ENCODE results near the gene TXNRD1. TPM values are rescaled to one million over a fixed set of nuclear protein-coding genes. Genes with fewer than 3 reads are reported as not detected.
A peak's percentile ranks its signal among the peaks of the same experiment; 100 is the strongest.
"Not testable (repeated sequence)": the region's sequence is repeated elsewhere in the genome, so short reads cannot be mapped to it uniquely, and the experiment has no call there.

TXNRD1 gene
- total and polyA plus RNA-seq, 5 donors from 2014 or later, result 26.5 to 47.7 (median 34.2) TPM

DNA sequence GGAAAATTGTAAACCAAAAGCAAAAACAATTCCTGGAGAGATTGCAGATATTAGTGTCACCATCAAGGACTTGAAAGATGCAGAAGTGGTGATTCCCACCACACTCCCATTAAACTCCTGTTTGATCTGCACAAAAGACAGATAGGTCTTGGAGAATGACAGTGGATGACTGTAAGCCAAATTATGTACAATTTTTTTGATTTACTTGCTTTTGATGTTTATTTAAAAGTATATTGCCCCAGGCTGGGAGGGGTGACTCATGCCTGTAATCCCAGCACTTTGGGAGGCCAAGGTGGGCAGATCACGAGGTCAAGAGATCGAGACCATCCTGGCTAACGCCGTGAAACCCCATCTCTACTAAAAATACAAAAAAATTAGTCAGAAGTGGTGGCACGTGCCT, 41.8 kb upstream of the TXNRD1 start:
- not testable (repeated sequence) for H3K4me3 Mint-ChIP-seq

DNA sequence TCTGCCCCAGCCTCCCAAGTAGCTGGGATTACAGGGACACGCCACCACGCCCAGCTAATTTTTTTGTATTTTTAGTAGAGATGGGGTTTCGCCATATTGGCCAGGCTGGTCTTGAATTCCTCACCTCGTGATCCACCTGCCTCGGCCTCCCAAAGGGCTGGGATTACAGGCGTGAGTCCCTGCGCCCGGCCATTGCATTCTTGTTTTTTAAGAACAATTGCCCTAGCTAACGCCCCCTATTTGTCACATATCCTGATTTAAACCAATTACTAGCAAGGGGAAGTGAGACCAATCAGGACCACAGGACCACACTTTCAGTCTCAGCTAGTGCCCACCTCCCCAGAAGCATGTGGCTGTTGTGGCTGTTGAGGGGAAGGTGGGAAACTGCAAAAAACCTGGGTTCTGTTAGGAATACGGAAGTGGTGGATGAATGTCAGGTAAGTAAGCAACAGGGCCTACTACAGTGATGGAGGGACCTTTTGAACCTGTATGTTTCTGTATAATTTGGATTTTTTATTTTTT, 39.8 kb upstream of the TXNRD1 start:
- no peak overlapping the region for H3K4me3 ChIP-seq (ENCODE audit: low read depth, low read length)
- no peaks in the 10 kb centered on the region for H3K4me1 Mint-ChIP-seq
- H3K36me3 Mint-ChIP-seq, result no peaks in the 10 kb centered on the region
- DNase-seq (no peak), ATAC-seq (ENCODE audit: low read depth in 2 of 2) (no peak)
- H3K9me3 Mint-ChIP-seq, result peaks cover 0 to 3% (median 0%) of the 10 kb centered on the region in 7 donors
- no peak overlapping the region for H3K4me3 Mint-ChIP-seq
- H3K27ac ChIP-seq (ENCODE audit: insufficient read depth, low read length, poor library complexity, severe bottlenecking), result no peak overlapping the region
- no peaks in the 10 kb centered on the region for H3K36me3 ChIP-seq (ENCODE audit: control insufficient read depth, insufficient read depth, low read length)
- no peaks in the 10 kb centered on the region for H3K4me1 ChIP-seq (ENCODE audit: control insufficient read depth, insufficient read depth, low read length, poor library complexity, severe bottlenecking)
- no peaks in the 10 kb centered on the region for H3K27me3 ChIP-seq (ENCODE audit: control insufficient read depth, insufficient read depth, low read length)
- H3K27me3 Mint-ChIP-seq, result peaks cover 43% of the 10 kb centered on the region
- H3K27ac Mint-ChIP-seq, result no peak overlapping the region
- no peaks in the 10 kb centered on the region for H3K9me3 ChIP-seq (ENCODE audit: control insufficient read depth in 2 of 2, low read length in 2 of 2)

More for the DNA sequence above, 41.8 kb upstream of the TXNRD1 start:
- H3K27me3 ChIP-seq (ENCODE audit: control insufficient read depth, insufficient read depth, low read length); H3K9me3 ChIP-seq (ENCODE audit: control insufficient read depth in 2 of 2, low read length in 2 of 2); H3K4me1 Mint-ChIP-seq; H3K36me3 Mint-ChIP-seq; H3K27ac Mint-ChIP-seq; DNase-seq; H3K36me3 ChIP-seq (ENCODE audit: control insufficient read depth, insufficient read depth, low read length); H3K9me3 Mint-ChIP-seq; H3K4me3 ChIP-seq (ENCODE audit: low read depth, low read length); ATAC-seq (ENCODE audit: low read depth in 2 of 2); H3K4me1 ChIP-seq (ENCODE audit: control insufficient read depth, insufficient read depth, low read length, poor library complexity, severe bottlenecking); H3K27ac ChIP-seq (ENCODE audit: insufficient read depth, low read length, poor library complexity, severe bottlenecking): not testable (repeated sequence)
- peaks cover 37% of the 10 kb centered on the region for H3K27me3 Mint-ChIP-seq

DNA sequence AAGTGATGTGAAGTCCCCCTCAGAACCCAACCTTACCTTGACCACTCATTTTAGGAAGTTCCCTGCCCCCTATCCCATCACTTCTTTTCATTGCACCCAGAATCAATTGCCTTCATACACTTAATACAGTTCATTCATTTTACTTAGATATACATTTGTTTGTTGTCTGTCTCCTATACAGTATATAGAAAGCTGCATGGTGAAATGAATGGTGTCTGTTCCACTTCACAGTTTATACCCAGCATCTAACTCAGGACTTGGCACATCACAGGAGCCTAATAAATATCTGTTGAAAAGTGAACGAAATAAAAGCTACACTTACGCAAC, 38.3 kb upstream of the TXNRD1 start:
- no peaks in the 10 kb centered on the region for H3K4me1 Mint-ChIP-seq
- Histone ChIP-seq H3K9me3 (ENCODE audit: control insufficient read depth in 2 of 2, low read length in 2 of 2) (no peaks in the 10 kb centered on the region), H3K36me3 (ENCODE audit: control insufficient read depth, insufficient read depth, low read length) (no peaks in the 10 kb centered on the region), H3K4me3 (ENCODE audit: low read depth, low read length) (no peak overlapping the region), H3K27me3 (ENCODE audit: control insufficient read depth, insufficient read depth, low read length) (no peaks in the 10 kb centered on the region), H3K27ac (ENCODE audit: insufficient read depth, low read length, poor library complexity, severe bottlenecking) (no peak overlapping the region), H3K4me1 (ENCODE audit: control insufficient read depth, insufficient read depth, low read length, poor library complexity, severe bottlenecking) (no peaks in the 10 kb centered on the region)
- H3K4me3 Mint-ChIP-seq, result no peak overlapping the region
- no peak overlapping the region for H3K27ac Mint-ChIP-seq
- H3K9me3 Mint-ChIP-seq, result peaks cover 0 to 3% (median 0%) of the 10 kb centered on the region in 7 donors
- no peak for DNase-seq
- H3K27me3 Mint-ChIP-seq, result peaks cover 45% of the 10 kb centered on the region
- no peak for ATAC-seq (ENCODE audit: low read depth in 2 of 2)
- no peaks in the 10 kb centered on the region for H3K36me3 Mint-ChIP-seq

DNA sequence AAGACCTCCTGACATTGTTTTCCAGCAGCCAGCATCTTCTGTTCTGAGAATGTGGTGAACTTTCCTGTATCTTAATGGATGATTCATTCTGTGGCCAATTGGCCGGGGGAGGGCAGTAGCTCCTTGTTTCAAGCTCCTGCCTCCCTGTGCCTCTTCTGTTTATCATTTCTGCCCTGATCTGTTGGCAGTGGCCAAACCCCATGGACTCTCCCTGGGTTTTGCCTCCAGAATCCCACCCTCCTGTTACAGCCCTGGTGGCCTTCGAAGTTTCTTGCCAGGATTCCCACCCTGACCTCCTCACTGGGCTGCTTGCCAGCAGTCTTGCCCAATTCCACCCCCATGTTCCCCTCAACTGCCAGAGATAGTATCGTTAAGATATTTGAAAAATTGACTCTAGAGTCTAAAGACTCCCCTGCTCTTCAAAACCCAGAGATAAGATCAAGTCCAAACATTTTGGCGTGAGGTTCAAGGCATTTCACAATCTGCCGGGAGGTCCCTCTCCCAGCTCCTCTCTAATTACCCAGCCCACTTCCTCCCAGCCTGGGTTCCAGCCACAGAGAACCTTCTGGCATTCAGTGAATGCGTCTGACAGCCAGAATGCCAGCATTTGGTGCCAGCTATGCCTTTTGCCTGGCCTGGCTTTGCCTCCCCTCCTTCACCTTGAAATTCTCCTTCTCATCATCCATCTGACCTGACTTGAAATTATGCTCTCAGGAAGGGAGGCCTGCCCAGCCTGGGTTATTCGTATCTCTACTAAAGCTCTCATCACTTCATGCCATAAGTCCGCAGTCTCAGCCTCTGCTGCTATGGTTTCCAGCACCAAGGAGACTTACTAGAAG, 37.7 kb upstream of the TXNRD1 start:
- peak in 1 of 3 donors; percentile 42 for DNase-seq
- no peak overlapping the region for H3K4me3 Mint-ChIP-seq
- peaks cover 45% of the 10 kb centered on the region for H3K27me3 Mint-ChIP-seq
- Histone ChIP-seq H3K4me1 (ENCODE audit: control insufficient read depth, insufficient read depth, low read length, poor library complexity, severe bottlenecking) (no peaks in the 10 kb centered on the region), H3K36me3 (ENCODE audit: control insufficient read depth, insufficient read depth, low read length) (no peaks in the 10 kb centered on the region), H3K9me3 (ENCODE audit: control insufficient read depth in 2 of 2, low read length in 2 of 2) (no peaks in the 10 kb centered on the region), H3K27me3 (ENCODE audit: control insufficient read depth, insufficient read depth, low read length) (no peaks in the 10 kb centered on the region), H3K27ac (ENCODE audit: insufficient read depth, low read length, poor library complexity, severe bottlenecking) (no peak overlapping the region), H3K4me3 (ENCODE audit: low read depth, low read length) (no peak overlapping the region)
- peaks cover 0 to 3% (median 0%) of the 10 kb centered on the region in 7 donors for H3K9me3 Mint-ChIP-seq
- no peak overlapping the region for H3K27ac Mint-ChIP-seq
- ATAC-seq (ENCODE audit: low read depth in 2 of 2), result no peak
- H3K36me3 Mint-ChIP-seq, result no peaks in the 10 kb centered on the region
- H3K4me1 Mint-ChIP-seq, result no peaks in the 10 kb centered on the region

DNA sequence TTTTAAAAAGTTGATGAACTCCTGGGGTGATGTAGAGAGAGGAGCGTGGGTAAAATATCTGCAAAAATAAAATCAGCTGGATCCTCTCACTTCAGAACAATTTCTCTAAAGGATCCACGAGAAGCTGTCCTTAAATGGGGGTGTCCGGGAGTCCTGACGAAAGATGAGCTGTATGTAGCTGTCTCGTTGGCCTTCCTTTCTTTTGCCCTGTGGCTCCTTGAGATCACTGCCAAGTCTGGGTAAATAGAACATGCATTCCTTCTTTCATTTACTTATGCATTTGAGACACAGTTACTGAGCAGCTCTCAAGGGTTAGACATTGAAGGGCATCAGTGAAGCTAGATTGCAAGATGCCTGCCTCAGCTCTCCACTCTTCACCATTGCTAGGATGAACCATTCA, 35.2 kb upstream of the TXNRD1 start:
- H3K27me3 Mint-ChIP-seq, result peaks cover 37% of the 10 kb centered on the region
- Histone ChIP-seq H3K27me3 (ENCODE audit: control insufficient read depth, insufficient read depth, low read length) (no peaks in the 10 kb centered on the region), H3K36me3 (ENCODE audit: control insufficient read depth, insufficient read depth, low read length) (no peaks in the 10 kb centered on the region), H3K9me3 (ENCODE audit: control insufficient read depth in 2 of 2, low read length in 2 of 2) (no peaks in the 10 kb centered on the region), H3K4me3 (ENCODE audit: low read depth, low read length) (no peak overlapping the region), H3K4me1 (ENCODE audit: control insufficient read depth, insufficient read depth, low read length, poor library complexity, severe bottlenecking) (no peaks in the 10 kb centered on the region), H3K27ac (ENCODE audit: insufficient read depth, low read length, poor library complexity, severe bottlenecking) (no peak overlapping the region)
- peaks cover 0 to 5% (median 0%) of the 10 kb centered on the region in 7 donors for H3K9me3 Mint-ChIP-seq
- H3K4me3 Mint-ChIP-seq, result no peak overlapping the region
- ATAC-seq (ENCODE audit: low read depth in 2 of 2), result no peak
- no peaks in the 10 kb centered on the region for H3K36me3 Mint-ChIP-seq
- no peaks in the 10 kb centered on the region for H3K4me1 Mint-ChIP-seq
- DNase-seq, result no peak
- no peak overlapping the region for H3K27ac Mint-ChIP-seq

DNA sequence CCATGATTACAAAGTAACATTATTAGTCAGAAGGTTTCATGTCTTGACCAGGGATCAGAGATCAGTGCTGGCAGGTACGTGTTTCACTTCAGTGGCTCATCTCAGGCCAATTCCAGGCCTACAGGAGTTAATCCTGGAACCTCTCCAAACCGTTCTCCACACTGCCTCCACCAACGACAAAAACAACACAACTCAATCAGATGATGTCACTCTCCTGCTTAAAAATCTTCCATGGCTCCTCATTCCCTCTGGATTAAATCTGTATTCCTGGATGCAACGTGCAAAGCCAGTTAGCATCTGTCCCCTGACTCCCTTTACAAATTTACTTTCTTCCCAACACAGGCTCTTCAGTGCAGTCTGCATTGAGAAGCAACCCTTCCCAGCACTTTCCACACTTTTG, 34.3 kb upstream of the TXNRD1 start:
- H3K4me3 Mint-ChIP-seq, result no peak overlapping the region
- Histone ChIP-seq H3K4me3 (ENCODE audit: low read depth, low read length) (no peak overlapping the region), H3K27me3 (ENCODE audit: control insufficient read depth, insufficient read depth, low read length) (no peaks in the 10 kb centered on the region), H3K4me1 (ENCODE audit: control insufficient read depth, insufficient read depth, low read length, poor library complexity, severe bottlenecking) (no peaks in the 10 kb centered on the region), H3K27ac (ENCODE audit: insufficient read depth, low read length, poor library complexity, severe bottlenecking) (no peak overlapping the region), H3K36me3 (ENCODE audit: control insufficient read depth, insufficient read depth, low read length) (no peaks in the 10 kb centered on the region), H3K9me3 (ENCODE audit: control insufficient read depth in 2 of 2, low read length in 2 of 2) (no peaks in the 10 kb centered on the region)
- no peaks in the 10 kb centered on the region for H3K4me1 Mint-ChIP-seq
- H3K9me3 Mint-ChIP-seq, result peaks cover 0 to 5% (median 0%) of the 10 kb centered on the region in 7 donors
- DNase-seq (no peak), ATAC-seq (ENCODE audit: low read depth in 2 of 2) (no peak)
- no peak overlapping the region for H3K27ac Mint-ChIP-seq
- no peaks in the 10 kb centered on the region for H3K36me3 Mint-ChIP-seq
- peaks cover 33% of the 10 kb centered on the region for H3K27me3 Mint-ChIP-seq

DNA sequence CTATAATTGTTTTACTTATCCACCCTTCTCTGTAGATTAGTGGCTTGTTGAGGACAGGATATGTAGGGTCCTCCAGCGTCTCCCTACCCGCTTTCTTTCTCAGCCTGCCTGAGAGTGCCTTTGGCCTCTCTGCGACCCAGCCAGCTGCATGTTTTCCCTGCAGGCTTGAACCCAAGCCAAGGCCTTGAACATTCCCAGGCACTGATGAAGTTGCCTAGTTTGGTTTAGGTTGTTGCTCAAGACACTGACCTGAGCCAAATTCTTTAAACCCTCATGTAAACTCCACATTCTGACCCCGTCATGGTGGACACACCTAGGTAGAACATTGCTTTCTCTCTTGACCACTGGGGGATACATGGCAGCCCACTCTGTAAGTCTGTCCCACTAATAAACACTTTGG, 33.4 kb upstream of the TXNRD1 start:
- no peak overlapping the region for H3K27ac Mint-ChIP-seq

More for the DNA sequence above, 33.4 kb upstream of the TXNRD1 start:
- no peaks in the 10 kb centered on the region for H3K36me3 Mint-ChIP-seq
- H3K4me3 ChIP-seq (ENCODE audit: low read depth, low read length), result no peak overlapping the region
- no peaks in the 10 kb centered on the region for H3K9me3 ChIP-seq (ENCODE audit: control insufficient read depth in 2 of 2, low read length in 2 of 2)
- no peaks in the 10 kb centered on the region for H3K4me1 ChIP-seq (ENCODE audit: control insufficient read depth, insufficient read depth, low read length, poor library complexity, severe bottlenecking)
- no peaks in the 10 kb centered on the region for H3K4me1 Mint-ChIP-seq
- peaks cover 0 to 5% (median 0%) of the 10 kb centered on the region in 7 donors for H3K9me3 Mint-ChIP-seq
- H3K27me3 ChIP-seq (ENCODE audit: control insufficient read depth, insufficient read depth, low read length), result no peaks in the 10 kb centered on the region
- no peak overlapping the region for H3K27ac ChIP-seq (ENCODE audit: insufficient read depth, low read length, poor library complexity, severe bottlenecking)
- H3K4me3 Mint-ChIP-seq, result no peak overlapping the region
- peaks cover 29% of the 10 kb centered on the region for H3K27me3 Mint-ChIP-seq
- H3K36me3 ChIP-seq (ENCODE audit: control insufficient read depth, insufficient read depth, low read length), result no peaks in the 10 kb centered on the region
- no peak for DNase-seq
- no peak for ATAC-seq (ENCODE audit: low read depth in 2 of 2)

Data from CD4-positive, CD25-positive, alpha-beta regulatory T cell (primary cell).